ENCODE data around the gene RSPRY1.

DNA sequence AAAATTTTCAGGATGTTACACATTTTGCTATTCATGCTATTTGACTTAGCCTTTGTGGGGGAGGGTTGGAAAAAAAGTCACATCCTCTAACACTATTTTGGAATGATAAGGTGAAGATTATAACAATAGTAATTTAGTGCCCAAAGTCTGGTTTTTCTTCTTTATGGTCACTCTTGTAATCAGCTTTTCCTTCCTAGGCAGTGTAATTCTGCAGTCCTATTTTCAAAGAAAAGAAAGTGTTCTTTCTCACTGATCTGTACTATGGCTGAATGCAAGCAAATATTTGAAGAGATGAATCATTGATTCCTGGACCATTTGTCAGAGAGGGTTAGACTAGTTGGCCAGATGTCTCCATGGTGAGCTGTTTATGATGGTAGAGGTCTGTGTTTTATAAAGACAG lies 8.4 kb downstream of the RSPRY1 start:
- TF ChIP-seq POLR2A (IDR thresholded peaks at IDR 0.05) (no peak), EP300 (IDR thresholded peaks at IDR 0.05) (no peak), POLR2AphosphoS5 (IDR thresholded peaks at IDR 0.05) (peak; percentile 52)
- TF ChIP-seq, protein P1, sequence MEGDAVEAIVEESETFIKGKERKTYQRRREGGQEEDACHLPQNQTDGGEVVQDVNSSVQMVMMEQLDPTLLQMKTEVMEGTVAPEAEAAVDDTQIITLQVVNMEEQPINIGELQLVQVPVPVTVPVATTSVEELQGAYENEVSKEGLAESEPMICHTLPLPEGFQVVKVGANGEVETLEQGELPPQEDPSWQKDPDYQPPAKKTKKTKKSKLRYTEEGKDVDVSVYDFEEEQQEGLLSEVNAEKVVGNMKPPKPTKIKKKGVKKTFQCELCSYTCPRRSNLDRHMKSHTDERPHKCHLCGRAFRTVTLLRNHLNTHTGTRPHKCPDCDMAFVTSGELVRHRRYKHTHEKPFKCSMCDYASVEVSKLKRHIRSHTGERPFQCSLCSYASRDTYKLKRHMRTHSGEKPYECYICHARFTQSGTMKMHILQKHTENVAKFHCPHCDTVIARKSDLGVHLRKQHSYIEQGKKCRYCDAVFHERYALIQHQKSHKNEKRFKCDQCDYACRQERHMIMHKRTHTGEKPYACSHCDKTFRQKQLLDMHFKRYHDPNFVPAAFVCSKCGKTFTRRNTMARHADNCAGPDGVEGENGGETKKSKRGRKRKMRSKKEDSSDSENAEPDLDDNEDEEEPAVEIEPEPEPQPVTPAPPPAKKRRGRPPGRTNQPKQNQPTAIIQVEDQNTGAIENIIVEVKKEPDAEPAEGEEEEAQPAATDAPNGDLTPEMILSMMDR (IDR thresholded peaks at IDR 0.05), result no peak

Measured in gastroesophageal sphincter (tissue), 3 donors.